ENCODE results near the gene CDK12. TPM values are rescaled to one million over a fixed set of nuclear protein-coding genes. Genes with fewer than 3 reads are reported as not detected.

The CDK12 gene
- total and polyA plus RNA-seq, 4 donors, result 7.5 to 30.3 (median 15.0) TPM

- H3K27ac ChIP-seq (ENCODE audit: low read depth in 1 of 2, low read length in 2 of 2), result no peak overlapping the region
- H3K9me3 ChIP-seq (ENCODE audit: control insufficient read depth in 4 of 4, low read length in 3 of 4), result no peaks in the 10 kb centered on the region
- H3K36me3 ChIP-seq (ENCODE audit: control insufficient read depth in 4 of 4, insufficient read depth in 3 of 4, low read depth in 1 of 4, low read length in 3 of 4), result peaks cover 0 to 58% (median 19%) of the 10 kb centered on the region in 4 donors
- H3K4me3 ChIP-seq (ENCODE audit: low read depth in 1 of 3, low read length in 3 of 3), result no peak overlapping the region
- no peak overlapping the region for H3K9ac ChIP-seq (ENCODE audit: low read depth in 1 of 2, low read length in 2 of 2)
- H3K4me1 ChIP-seq (ENCODE audit: control insufficient read depth in 4 of 4, insufficient read depth in 4 of 4, low read length in 3 of 4), result peaks cover 0 to 5% (median 4%) of the 10 kb centered on the region in 4 donors
- no peak for TF ChIP-seq HNF4G (IDR thresholded peaks at IDR 0.05)
- TF ChIP-seq JUND (IDR thresholded peaks at IDR 0.05), result no peak
- no peak for TF ChIP-seq REST (IDR thresholded peaks at IDR 0.05)
- no peak for TF ChIP-seq RXRA (IDR thresholded peaks at IDR 0.05)
- TF ChIP-seq RAD21 (IDR thresholded peaks at IDR 0.05), result no peak
- TF ChIP-seq FOXA2 (IDR thresholded peaks at IDR 0.05), result no peak
- no peak for TF ChIP-seq FOXA1 (IDR thresholded peaks at IDR 0.05)
- TF ChIP-seq SP1 (IDR thresholded peaks at IDR 0.05), result no peak
- no peak for TF ChIP-seq MAX (IDR thresholded peaks at IDR 0.05)
- TF ChIP-seq EGR1 (IDR thresholded peaks at IDR 0.05; ENCODE audit: low read depth in 2 of 2), result no peak
- no peak for TF ChIP-seq ZBTB33 (IDR thresholded peaks at IDR 0.05)
- no peak for TF ChIP-seq TAF1 (conservative IDR thresholded peaks at IDR 0.05)
- no peaks in the 10 kb centered on the region for H3K27me3 ChIP-seq (ENCODE audit: control insufficient read depth in 4 of 4, insufficient read depth in 4 of 4, low read length in 3 of 4)
- no peak for DNase-seq (ENCODE audit: low spot score)
- WGBS, result 88% methylated on average over 7 of the region's 7 CpGs
Measured at GRCh38 chr17:39548494-39549225, 87.4 kb downstream of the CDK12 start.

- H3K4me1 ChIP-seq (ENCODE audit: control insufficient read depth in 4 of 4, insufficient read depth in 4 of 4, low read length in 3 of 4), result no peaks in the 10 kb centered on the region
- H3K27me3 ChIP-seq (ENCODE audit: control insufficient read depth in 4 of 4, insufficient read depth in 4 of 4, low read length in 3 of 4), result no peaks in the 10 kb centered on the region
- H3K9ac ChIP-seq (ENCODE audit: low read depth in 1 of 2, low read length in 2 of 2), result no peak overlapping the region
- TF ChIP-seq JUND (IDR thresholded peaks at IDR 0.05) (no peak), TAF1 (conservative IDR thresholded peaks at IDR 0.05) (no peak), ATF3 (IDR thresholded peaks at IDR 0.05) (no peak), REST (IDR thresholded peaks at IDR 0.05) (no peak), RXRA (IDR thresholded peaks at IDR 0.05) (no peak), FOXA1 (IDR thresholded peaks at IDR 0.05) (no peak), HNF4A (conservative IDR thresholded peaks at IDR 0.05) (no peak)
- peaks cover 0 to 64% (median 22%) of the 10 kb centered on the region in 4 donors for H3K36me3 ChIP-seq (ENCODE audit: control insufficient read depth in 4 of 4, insufficient read depth in 3 of 4, low read depth in 1 of 4, low read length in 3 of 4)
- H3K9me3 ChIP-seq (ENCODE audit: control insufficient read depth in 4 of 4, low read length in 3 of 4), result no peaks in the 10 kb centered on the region
- no peak overlapping the region for H3K4me3 ChIP-seq (ENCODE audit: low read depth in 1 of 3, low read length in 3 of 3)
- no peak for DNase-seq (ENCODE audit: low spot score)
- no peak overlapping the region for H3K27ac ChIP-seq (ENCODE audit: low read depth in 1 of 2, low read length in 2 of 2)
- WGBS, result 95% methylated on average over 6 of the region's 6 CpGs
Measured at GRCh38 chr17:39549747-39550573, 88.7 kb downstream of the CDK12 start.

All from liver (tissue), 9 donors.